Stimulated activated CD4-positive, alpha-beta T cell treated with anti-CD3 and anti-CD28 coated beads, Interleukin-4, amount 100 ng/mL, for 1 hour (primary cell): ENCODE measurements around the gene NLN.
"Not testable (repeated sequence)": the region's sequence is repeated elsewhere in the genome, so short reads cannot be mapped to it uniquely, and the experiment has no call there.

Experiments
- DNase-seq: peaks from one replicate; pipeline ENCODE4 v3.0.0-alpha.2; 2020

The NLN gene

DNA sequence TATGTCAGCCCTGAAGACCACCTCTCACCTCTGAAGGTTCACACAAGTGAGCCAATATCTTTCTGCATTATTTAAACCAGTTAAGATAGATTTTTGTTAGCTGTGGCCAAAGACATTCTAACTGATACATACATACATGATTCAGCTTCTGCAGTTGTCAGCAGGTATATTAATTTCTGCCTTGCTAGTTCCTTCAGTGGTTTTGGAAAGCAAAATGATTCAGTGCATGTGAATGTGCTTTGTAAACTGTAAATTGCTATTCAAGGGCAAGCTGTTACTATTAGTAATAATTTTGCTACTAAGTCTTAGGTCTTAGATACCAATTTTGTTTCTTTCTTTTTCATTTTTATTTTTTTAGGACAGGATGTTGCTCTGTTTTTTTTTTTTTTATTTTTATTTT, 115.1 kb downstream of the NLN start:
- DNase-seq, result no peak

DNA sequence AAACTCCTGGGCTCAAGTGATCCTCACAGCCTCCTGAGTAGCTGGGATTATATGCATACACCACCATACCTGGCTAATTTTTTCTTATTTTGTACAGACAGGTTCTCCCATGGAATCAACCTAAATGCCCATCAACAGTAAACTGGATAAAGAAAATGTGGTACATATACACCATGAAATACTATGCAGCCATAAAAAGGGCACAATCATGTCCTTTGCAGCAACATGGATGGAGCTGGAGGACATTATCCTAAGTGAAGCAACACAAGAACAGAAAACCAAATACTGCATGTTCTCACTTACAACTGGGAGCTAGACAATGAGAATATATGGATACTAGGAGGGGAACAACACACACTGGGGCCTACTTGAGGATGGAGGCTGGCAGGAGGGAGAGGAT, 117.2 kb downstream of the NLN start:
- DNase-seq, result not testable (repeated sequence)

GRCh38 chr5:65840071-65840470, 118.1 kb downstream of the NLN start:
- DNase-seq, result no peak

- DNase-seq, result not testable (repeated sequence)
Observed at GRCh38 chr5:65844763-65845162, 122.8 kb downstream of the NLN start.

DNA sequence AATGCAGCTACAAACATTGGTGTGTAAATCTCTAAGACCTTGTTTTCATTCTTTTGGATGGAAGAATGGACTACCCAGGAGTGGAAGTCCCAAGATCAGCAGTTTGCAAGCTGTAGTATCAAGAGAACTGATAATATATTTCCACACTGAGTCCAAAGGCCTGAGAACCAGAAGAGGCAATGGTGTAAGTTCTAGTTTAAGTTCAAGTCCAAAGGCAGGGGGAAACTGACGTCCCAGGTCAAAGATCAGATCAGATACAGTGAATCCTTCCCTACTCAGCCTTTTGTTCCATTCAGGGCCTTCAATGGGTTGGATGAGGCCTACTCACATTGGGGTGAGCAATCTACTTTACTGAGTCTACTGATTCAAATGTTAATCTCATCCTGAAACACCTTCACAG, 124.1 kb downstream of the NLN start:
- no peak for DNase-seq

GRCh38 chr5:65847019-65847418, 125.0 kb downstream of the NLN start:
- DNase-seq, result not testable (repeated sequence)

- not testable (repeated sequence) for DNase-seq
Observed at GRCh38 chr5:65849918-65850317, 127.9 kb downstream of the NLN start.

- no peak for DNase-seq
Observed at GRCh38 chr5:65854925-65855324, 132.9 kb downstream of the NLN start.

DNA sequence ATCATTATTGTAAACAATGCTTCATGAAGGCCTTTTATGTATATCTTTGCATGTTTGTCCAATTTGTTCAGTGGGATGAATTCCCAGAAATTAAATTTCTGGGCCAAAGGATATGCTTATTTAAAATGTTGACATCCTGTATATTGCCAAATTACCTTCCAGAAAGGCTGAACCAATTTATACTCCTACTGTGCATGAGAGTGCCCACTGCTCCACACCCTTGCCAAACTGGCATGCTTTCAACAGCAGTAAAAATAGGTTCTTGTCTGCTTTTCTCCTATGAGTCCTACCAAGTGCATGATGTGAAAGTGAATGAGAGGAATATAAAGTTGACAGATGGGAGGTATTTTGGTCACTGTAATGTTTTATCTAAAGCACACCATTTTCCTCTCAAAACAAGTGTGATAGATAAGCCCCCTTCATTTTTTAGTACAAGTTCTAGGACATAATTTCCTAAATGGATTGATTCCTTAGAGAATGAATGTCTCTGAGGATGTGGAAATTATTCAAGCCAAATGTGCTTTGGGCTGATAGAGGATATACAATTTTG, 133.8 kb downstream of the NLN start:
- no peak for DNase-seq

DNA sequence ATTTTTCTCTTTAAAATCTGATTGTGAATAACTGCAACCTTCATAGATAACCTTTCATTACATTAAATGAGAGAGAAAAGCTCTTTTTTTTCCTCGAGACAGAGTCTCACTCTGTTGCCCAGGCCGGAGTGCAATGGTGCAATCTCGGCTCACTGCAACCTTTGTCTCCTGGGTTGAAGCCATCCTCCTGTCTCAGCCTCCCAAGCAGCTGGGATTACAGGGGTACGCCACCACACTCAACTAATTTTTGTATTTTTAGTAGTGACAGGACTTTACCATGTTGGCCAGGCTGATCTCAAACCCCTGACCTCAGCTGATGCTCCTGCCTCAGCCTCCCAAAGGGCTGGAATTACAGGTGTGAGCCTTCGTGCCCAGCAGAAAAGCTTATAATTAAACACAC, 134.5 kb downstream of the NLN start:
- DNase-seq, result no peak

DNA sequence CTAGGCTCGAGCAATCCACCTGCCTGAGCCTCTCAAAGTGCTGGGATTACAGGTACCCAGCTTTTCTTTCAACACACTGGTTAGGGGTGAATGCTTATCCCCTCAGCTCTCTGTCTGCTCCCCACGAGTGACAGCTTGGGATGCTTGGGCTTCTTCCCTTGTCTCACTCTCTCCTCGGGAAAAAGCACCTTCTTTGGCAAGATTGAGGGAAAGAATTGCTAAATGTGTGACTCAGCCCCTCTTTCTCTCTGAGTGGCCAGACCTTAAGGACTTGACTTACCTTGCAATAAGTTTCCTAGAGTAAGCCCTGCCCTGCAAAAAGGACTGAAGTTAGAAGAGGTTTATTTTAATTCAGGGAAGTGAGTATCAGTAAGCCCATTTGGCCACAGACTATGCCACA, 136.3 kb downstream of the NLN start:
- DNase-seq, result no peak

DNA sequence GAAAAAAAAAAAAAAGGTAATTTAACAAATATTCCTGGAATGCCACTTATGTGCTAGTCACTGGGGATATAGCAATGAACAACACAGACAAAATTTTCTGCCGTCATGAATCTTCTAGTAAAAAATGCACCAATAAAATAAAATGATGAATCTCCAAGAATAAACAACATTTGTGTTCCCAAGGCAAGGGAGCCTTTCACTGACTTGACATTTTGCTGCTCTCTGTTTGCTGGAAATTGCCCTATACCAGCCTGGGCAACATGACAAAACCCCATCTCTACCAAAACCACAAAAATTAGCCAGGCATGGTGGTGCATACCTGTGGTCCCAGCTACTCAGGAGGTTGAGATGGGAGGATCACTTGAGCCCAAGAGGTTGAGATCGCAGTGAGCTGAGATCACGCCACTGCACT, 139.8 kb downstream of the NLN start:
- no peak for DNase-seq

DNA sequence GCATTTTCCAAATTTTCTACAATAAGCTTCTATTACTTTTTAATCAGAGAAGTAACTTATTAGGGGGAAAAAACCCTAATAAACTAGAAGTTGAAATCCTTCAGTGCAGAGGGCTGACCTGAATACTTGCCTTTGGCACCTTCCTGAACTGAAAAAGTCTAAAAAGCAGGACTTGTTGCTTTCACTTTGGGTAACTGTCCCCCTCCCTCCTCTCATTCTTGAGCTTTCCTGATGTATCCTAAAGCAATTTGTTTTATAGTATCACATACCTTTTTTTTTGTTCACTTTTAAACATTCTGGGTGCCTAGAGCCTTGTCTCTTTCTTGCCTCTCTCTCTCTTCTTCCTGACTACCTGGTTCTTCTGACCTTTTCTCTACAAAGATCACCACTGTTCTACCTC, 140.4 kb downstream of the NLN start:
- DNase-seq, result no peak

GRCh38 chr5:65863747-65864146, 141.7 kb downstream of the NLN start:
- DNase-seq, result no peak

DNA sequence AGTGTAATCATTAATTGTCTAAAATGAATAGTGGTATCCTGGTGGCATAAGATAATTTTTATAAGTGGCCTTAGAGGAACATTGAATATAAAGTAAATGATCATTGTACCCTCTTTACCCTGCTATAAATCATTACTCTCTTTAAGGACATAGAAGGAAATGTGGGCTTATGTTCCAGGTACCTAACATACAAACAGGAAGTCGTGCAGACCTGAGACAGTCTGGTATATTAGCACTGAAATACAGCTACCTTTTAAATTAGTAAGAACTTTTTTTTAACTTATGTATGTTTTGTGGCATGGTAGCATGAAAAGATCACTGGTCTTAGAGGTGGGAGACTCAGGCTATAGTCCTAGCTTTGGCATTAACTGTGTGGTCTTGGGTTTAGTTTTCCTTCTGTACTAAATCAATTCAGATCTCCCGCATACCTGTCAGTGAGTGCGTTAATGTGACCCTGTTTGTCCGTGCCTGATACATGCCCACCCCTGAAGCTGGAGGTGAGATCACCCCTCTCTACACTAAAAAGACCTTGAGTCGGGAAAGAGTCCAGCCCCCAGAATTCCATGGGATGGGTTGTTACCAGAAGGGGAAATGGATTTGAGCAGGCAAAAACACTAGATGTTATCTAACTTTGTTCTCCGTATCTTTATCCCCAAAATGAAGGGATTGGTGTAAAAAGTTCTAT, 145.0 kb downstream of the NLN start:
- no peak for DNase-seq

DNA sequence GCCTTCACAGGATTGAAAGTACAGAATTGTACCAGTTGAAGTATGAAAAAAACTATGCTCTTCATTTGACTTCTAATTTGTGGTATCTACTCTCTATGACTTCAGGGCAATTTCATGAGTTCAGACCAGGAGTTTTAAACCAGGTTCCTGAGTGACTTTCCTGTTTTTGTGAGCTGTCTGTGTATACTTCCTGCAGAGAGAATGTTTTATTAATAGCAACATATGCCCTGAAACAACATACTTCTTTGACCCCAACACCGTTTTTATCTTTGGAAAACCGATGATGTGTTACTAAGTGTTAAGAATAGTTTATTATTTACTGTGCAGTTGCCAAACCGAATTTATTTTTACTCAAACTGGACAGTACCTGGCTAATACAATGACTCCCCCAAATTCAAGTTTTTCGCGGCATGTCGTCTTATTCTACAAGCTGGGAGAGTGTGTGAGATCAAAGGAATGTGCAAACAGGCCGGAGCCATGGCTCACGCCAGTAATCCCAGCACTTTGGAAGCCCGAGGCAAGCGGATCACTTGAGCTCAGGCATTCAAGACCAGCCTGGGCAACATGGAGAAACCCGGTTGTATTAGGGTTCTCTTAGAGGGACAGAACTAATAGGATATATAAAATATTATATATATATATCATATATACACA, 145.7 kb downstream of the NLN start:
- DNase-seq, result no peak

GRCh38 chr5:65868509-65868908, 146.5 kb downstream of the NLN start:
- DNase-seq, result no peak

GRCh38 chr5:65871182-65871581, 149.2 kb downstream of the NLN start:
- DNase-seq, result no peak

DNA sequence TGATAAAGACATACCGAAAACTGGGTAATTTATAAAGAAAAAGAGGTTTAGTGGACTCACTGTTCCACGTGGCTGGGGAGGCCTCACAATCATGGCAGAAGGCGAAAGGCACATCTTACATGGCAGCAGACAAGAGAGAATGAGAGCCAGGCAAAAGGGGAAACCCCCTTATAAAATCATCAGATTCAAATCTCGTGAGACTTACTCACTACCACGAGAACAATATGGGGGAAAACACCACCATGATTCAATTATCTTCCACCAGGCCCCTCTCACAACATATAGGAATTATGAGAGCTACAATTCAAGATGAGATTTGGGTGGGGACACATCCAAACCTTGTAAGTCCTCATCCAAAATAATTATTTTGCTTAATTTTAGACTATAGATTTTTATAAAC, 149.8 kb downstream of the NLN start:
- DNase-seq, result not testable (repeated sequence)

DNA sequence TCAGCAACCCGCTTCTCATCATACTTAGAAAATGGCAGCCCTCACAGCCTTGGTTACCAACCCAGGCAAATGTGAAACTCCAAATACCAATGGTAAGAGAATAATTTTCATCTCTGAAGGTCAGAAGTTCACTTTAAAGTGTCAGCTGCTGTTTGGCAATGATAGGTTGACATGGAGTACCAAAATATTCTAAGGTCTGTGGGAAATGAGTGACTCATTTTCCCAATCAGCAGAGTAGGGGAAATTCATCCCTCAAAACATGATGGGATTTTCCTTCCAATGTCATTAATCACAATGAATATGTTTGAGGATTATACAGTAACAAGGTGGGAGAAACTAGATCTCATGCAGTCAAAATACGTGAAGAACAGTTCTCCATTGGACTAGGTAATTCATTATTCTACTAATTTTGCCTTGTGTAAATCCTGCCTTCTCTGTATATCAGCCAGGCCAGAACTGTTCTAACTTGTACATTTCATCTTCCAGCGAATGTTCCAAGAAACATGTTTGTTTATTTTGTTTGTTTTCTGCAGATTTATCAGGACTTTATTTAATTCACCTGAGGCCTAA, 151.3 kb downstream of the NLN start:
- no peak for DNase-seq

- DNase-seq, result no peak
Observed at GRCh38 chr5:65874241-65874640, 152.2 kb downstream of the NLN start.

DNA sequence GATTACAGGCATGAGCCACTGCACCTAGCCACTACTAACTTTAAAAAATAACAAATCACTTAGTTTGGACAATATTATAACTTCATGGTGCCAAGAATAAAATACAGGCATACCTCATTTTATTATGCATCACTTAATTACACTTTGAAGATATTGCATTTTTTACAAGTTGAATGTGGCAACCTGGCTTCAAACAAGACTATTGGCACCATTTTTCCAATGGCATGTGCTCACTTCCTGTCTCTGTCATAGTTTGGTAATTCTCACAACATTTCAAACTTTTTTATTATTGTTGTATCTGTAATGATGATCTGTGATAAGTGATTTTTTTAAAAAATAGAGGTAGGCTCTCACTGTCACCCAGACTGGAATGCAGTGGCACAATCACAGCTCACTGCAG, 154.5 kb downstream of the NLN start:
- no peak for DNase-seq

DNA sequence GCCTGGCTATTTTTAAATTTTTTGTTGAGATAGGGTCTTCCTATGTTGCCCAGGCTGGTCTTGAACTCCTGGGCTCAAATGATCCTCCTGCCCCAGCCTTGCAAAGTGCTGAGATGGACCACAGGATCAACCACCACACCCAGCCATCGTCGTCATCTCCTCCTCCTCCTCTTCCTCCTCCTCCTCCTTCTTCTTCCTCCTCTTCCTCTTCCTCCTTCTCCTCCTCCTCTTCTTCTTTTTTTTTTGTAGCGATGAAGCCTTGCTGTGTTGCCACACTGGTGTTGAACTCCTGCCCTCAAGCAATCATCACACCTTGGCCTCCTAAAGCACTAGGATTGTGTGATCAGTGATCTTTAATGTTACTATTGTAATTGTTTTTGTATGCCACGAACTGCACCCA, 155.0 kb downstream of the NLN start:
- no peak for DNase-seq
